HepG2 (cell line): ENCODE results near the gene ROMO1. TPM values are rescaled to one million over a fixed set of nuclear protein-coding genes. Genes with fewer than 3 reads are reported as not detected.
A peak's percentile ranks its signal among the peaks of the same experiment; 100 is the strongest.

Source experiments
- ATAC-seq: fragments of 200-7000 bp; cut with Tn5 transposase; 3 replicates; pipeline ENCODE4 v1.9.1; 2020; ENCODE audit warnings: mild to moderate bottlenecking, moderate library complexity
- BruUV-seq: library from RNA; stranded (reverse); fragments of 400-500 nt; replicated peaks from 2 replicates; lab custom pipeline; 2021; lab: Mats Ljungman, UMichigan
- CTCF ChIA-PET: fragments of 300-600 bp; formaldehyde crosslinking; extraction: SDS; loops from one replicate; lab custom pipeline; 2021; ENCODE audit warnings: low total read pairs, inconsistent platforms, low intra/inter-chr PET ratio; lab: Yijun Ruan, JAX
- POLR2A ChIA-PET: fragments of 350-600 bp; sonication (Branson Sonifier 250); formaldehyde crosslinking; loops from one replicate; lab custom pipeline; 2020; ENCODE audit warnings: antibody characterized with exemption, inconsistent platforms; lab: Yijun Ruan, JAX
- DNase-seq: peaks from one replicate; pipeline ENCODE4 v3.0.0-alpha.2; 2015; ENCODE audit warnings: low spot score
- FAIRE-seq: peaks from 3 replicates; lab custom pipeline; 2011; peaks lifted over from hg19 to GRCh38; lab: Jason Lieb, UNC
- H2AFZ ChIP-seq: one replicate; pipeline ENCODE4 v1.6.1; 2011; ENCODE audit warnings: low read length, inconsistent platforms
- H3K27ac ChIP-seq: fragments of 300-600 bp; 3 replicates; pipeline ENCODE4 v1.8.0; 2011; ENCODE audit warnings: mixed run types, mild to moderate bottlenecking, mixed read lengths, low read length, inconsistent platforms; ENCODE audit not compliant: insufficient read depth; ENCODE audit errors: extremely low read length
- H3K27me3 ChIP-seq, 2 experiments: fragments of 200-600 bp in 1 of 2; 2 replicates in 1 of 2; 3 replicates in 1 of 2; pipeline versions ENCODE4 v1.6.0 to v1.8.0; 2011; ENCODE audit warnings: low read length in 2 of 2, mild to moderate bottlenecking in 2 of 2, moderate library complexity in 2 of 2, inconsistent platforms in 1 of 2; ENCODE audit not compliant: insufficient read depth in 2 of 2, control insufficient read depth in 1 of 2
- H3K36me3 ChIP-seq, 2 experiments: fragments of 200-600 bp in 1 of 2; replicated peaks in 1 of 2; 2 replicates in 1 of 2; 3 replicates in 1 of 2; pipeline versions ENCODE4 v1.5.1 to v1.8.0; 2011; ENCODE audit warnings: low read length in 2 of 2, inconsistent platforms in 1 of 2; ENCODE audit not compliant: insufficient read depth in 2 of 2, control insufficient read depth in 1 of 2
- H3K4me1 ChIP-seq: 2 replicates; pipeline ENCODE4 v1.5.1; 2012; ENCODE audit warnings: low read length, inconsistent platforms; ENCODE audit not compliant: insufficient read depth
- H3K4me2 ChIP-seq: 2 replicates; pipeline ENCODE4 v1.6.0; 2011; ENCODE audit warnings: low read depth, low read length, inconsistent platforms
- H3K4me3 ChIP-seq, 3 experiments: fragments of 200-600 bp in 1 of 3; sonication (generic), shearing (Covaris generic) in 1 of 3; replicated peaks in 1 of 3; 2 replicates each; pipeline ENCODE4 v1.5.1; 2011 to 2016; ENCODE audit warnings: low read length in 3 of 3, inconsistent platforms in 2 of 3, low read depth in 2 of 3, mild to moderate bottlenecking in 2 of 3, control low read depth in 1 of 3, mixed read lengths in 1 of 3; ENCODE audit not compliant: insufficient read depth in 1 of 3
- H3K79me2 ChIP-seq: one replicate; pipeline ENCODE4 v1.6.1; 2011; ENCODE audit warnings: low read length, inconsistent platforms; ENCODE audit not compliant: insufficient read depth
- H3K9ac ChIP-seq: 2 replicates; pipeline ENCODE4 v1.6.0; 2011; ENCODE audit warnings: mild to moderate bottlenecking, low read depth, low read length, inconsistent platforms; ENCODE audit not compliant: insufficient read depth
- H3K9me3 ChIP-seq: 2 replicates; pipeline ENCODE4 v1.5.1; 2012; ENCODE audit warnings: mild to moderate bottlenecking, low read length
- H4K20me1 ChIP-seq: 2 replicates; pipeline ENCODE4 v1.6.0; 2011; ENCODE audit warnings: inconsistent platforms, mild to moderate bottlenecking, low read length, moderate library complexity; ENCODE audit not compliant: insufficient read depth
- AGO2 ChIP-seq: fragments of 200-400 bp; formaldehyde crosslinking; optimal IDR thresholded peaks from 2 replicates; pipeline ENCODE3; 2017; ENCODE audit warnings: mild to moderate bottlenecking, low read depth, low read length, moderate library complexity
- HNRNPL ChIP-seq: fragments of 200-400 bp; formaldehyde crosslinking; IDR thresholded peaks from 2 replicates; pipeline ENCODE4 v1.6.1; 2017; ENCODE audit warnings: mild to moderate bottlenecking, low read depth, low read length
- HOXA9 ChIP-seq: sonication (generic); formaldehyde crosslinking; IDR thresholded peaks from 2 replicates; pipeline ENCODE4 v1.8.1; 2022; ENCODE audit warnings: missing genetic modification reagents, mild to moderate bottlenecking, moderate library complexity, borderline replicate concordance
- KDM6A ChIP-seq: IDR thresholded peaks from 2 replicates; pipeline ENCODE4 v1.6.1; 2016; ENCODE audit warnings: low read depth
- SPEN ChIP-seq: sonication (generic); formaldehyde crosslinking; IDR thresholded peaks from 2 replicates; pipeline ENCODE4 v1.5.1; 2020; ENCODE audit warnings: low read depth, mild to moderate bottlenecking, missing genetic modification reagents
- SRF ChIP-seq: IDR thresholded peaks from 2 replicates; pipeline ENCODE4 v1.6.1; 2011; ENCODE audit warnings: mild to moderate bottlenecking, low read depth, low read length, moderate library complexity
- ZNF572 ChIP-seq: sonication (generic); formaldehyde crosslinking; IDR thresholded peaks from 2 replicates; pipeline ENCODE4 v1.5.1; 2020; ENCODE audit warnings: mild to moderate bottlenecking, missing genetic modification reagents
- WGBS: methylation state at CpG from one replicate; pipeline ENCODE4 v1.1.6; 2017; ENCODE audit warnings: low lambda C conversion rate; 5-methylcytosine and 5-hydroxymethylcytosine counted together
- in situ Hi-C: cut with HindIII; loops from 2 replicates; pipeline ENCODE4 v1.10.0; 2017; ENCODE audit warnings: low pct_unique_long_range_greater_than_20kb; ENCODE audit not compliant: extremely low pct_ligation_motif_present
- intact Hi-C: fragments of 100-400 bp; cut with micrococcal nuclease; formaldehyde crosslinking; loops from one replicate; pipeline ENCODE4 v1.10.0; 2022; ENCODE audit not compliant: unreplicated experiment
- polyA plus RNA-seq, 8 experiments: library from polyadenylated mRNA; depleted of rRNA in 3 of 8; stranded (reverse) in 7 of 8; unstranded in 1 of 8; fragments of >200 nt; fragmentation: Illumina TruSeq in 4 of 8; extraction: Trizol in 4 of 8; gene quantifications; 2 replicates each; pipeline versions ENCODE4 v1.2.1 to v1.2.3, GENCODE V29; 2011 to 2016; ENCODE audit warnings: low read depth in 4 of 8, missing spikeins in 1 of 8, mixed read lengths in 1 of 8; ENCODE audit not compliant: insufficient read depth in 1 of 8
- total RNA-seq, 5 experiments: library from RNA; depleted of rRNA; stranded (reverse); fragments of >200 nt; fragmentation: Illumina TruSeq; extraction: Trizol; gene quantifications; 2 replicates each; pipeline ENCODE4 v1.2.3, GENCODE V29; 2016; ENCODE audit warnings: low read depth in 1 of 5
- TF ChIP-seq, protein P1 (sequence below): IDR thresholded peaks from 2 replicates; pipeline ENCODE4 v1.6.1; 2012; ENCODE audit warnings: low read length, improper control_type of control experiment
- TF ChIP-seq, protein P2 (sequence below): sonication (generic); formaldehyde crosslinking; IDR thresholded peaks from 2 replicates; pipeline ENCODE4 v1.5.1; 2020; ENCODE audit warnings: missing genetic modification reagents, mild to moderate bottlenecking, borderline replicate concordance

The ROMO1 gene
- total and polyA plus RNA-seq, 2 of the 13 experiments (the other 11 are each of a cell fraction or from before 2014, with no cell fraction given), result 636 to 755 TPM

DNA sequence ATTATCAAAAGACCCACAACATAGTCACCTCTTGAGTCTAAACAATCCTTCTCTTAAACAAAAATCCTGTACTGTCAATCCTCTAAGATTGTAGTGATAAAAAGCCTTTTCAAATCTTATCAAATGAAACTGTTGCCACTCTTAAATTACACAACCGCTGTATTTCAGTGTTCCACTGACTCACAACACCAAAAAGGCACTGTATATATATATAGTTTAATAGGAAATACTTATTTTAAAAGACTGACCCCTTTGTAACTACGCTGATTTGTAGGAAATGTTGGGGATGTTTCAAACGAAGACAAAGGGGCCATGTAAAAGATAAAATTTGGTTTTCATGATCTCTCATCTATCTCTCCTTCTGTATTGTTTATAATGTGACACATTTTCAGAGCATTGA, 48.6 kb upstream of the ROMO1 start:
- H3K9ac ChIP-seq, result no peak overlapping the region
- H3K4me3 ChIP-seq, result no peak overlapping the region
- no peak overlapping the region for H3K27ac ChIP-seq
- 95% methylated on average over 3 of the region's 3 CpGs for WGBS
- in situ Hi-C loops, result no loop called here
- peaks cover 6% of the 10 kb centered on the region; the same call in 1 of the 2 replicates for H3K4me1 ChIP-seq
- peaks cover 73% of the 10 kb centered on the region for H4K20me1 ChIP-seq
- H3K27me3 ChIP-seq, result no peaks in the 10 kb centered on the region
- H3K79me2 ChIP-seq, result peaks cover 97% of the 10 kb centered on the region
- intact Hi-C loops, result no loop called here
- DNase-seq (no peak), FAIRE-seq (no peak), ATAC-seq (no peak)
- H3K9me3 ChIP-seq, result peaks cover 6% of the 10 kb centered on the region; the same call in 1 of the 2 replicates
- CTCF ChIA-PET, result no interaction called here
- no peak overlapping the region for H2AFZ ChIP-seq
- POLR2A ChIA-PET, result no interaction called here
- no TSS peak for BruUV-seq
- TF ChIP-seq, protein P1, sequence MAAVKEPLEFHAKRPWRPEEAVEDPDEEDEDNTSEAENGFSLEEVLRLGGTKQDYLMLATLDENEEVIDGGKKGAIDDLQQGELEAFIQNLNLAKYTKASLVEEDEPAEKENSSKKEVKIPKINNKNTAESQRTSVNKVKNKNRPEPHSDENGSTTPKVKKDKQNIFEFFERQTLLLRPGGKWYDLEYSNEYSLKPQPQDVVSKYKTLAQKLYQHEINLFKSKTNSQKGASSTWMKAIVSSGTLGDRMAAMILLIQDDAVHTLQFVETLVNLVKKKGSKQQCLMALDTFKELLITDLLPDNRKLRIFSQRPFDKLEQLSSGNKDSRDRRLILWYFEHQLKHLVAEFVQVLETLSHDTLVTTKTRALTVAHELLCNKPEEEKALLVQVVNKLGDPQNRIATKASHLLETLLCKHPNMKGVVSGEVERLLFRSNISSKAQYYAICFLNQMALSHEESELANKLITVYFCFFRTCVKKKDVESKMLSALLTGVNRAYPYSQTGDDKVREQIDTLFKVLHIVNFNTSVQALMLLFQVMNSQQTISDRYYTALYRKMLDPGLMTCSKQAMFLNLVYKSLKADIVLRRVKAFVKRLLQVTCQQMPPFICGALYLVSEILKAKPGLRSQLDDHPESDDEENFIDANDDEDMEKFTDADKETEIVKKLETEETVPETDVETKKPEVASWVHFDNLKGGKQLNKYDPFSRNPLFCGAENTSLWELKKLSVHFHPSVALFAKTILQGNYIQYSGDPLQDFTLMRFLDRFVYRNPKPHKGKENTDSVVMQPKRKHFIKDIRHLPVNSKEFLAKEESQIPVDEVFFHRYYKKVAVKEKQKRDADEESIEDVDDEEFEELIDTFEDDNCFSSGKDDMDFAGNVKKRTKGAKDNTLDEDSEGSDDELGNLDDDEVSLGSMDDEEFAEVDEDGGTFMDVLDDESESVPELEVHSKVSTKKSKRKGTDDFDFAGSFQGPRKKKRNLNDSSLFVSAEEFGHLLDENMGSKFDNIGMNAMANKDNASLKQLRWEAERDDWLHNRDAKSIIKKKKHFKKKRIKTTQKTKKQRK, result no peak
- TF ChIP-seq SRF, result no peak
- TF ChIP-seq, protein P2, sequence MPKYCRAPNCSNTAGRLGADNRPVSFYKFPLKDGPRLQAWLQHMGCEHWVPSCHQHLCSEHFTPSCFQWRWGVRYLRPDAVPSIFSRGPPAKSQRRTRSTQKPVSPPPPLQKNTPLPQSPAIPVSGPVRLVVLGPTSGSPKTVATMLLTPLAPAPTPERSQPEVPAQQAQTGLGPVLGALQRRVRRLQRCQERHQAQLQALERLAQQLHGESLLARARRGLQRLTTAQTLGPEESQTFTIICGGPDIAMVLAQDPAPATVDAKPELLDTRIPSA, result no peak
- TF ChIP-seq ZNF572 (CRISPR knock-in tag), result no peak
- TF ChIP-seq HOXA9 (CRISPR knock-in tag), result no peak
- TF ChIP-seq AGO2, result peak; percentile 54
- no peak for TF ChIP-seq SPEN (CRISPR knock-in tag)
- no peak for TF ChIP-seq HNRNPL
- TF ChIP-seq KDM6A (CRISPR knock-in tag), result no peak
- no peak overlapping the region for H3K4me2 ChIP-seq
- H3K36me3 ChIP-seq, result peaks cover 26 to 47% of the 10 kb centered on the region in 2 experiments
